Measurements from ENCODE around the gene FPR2.
"Not testable (repeated sequence)": the region's sequence is repeated elsewhere in the genome, so short reads cannot be mapped to it uniquely, and the experiment has no call there.

The FPR2 gene

DNA sequence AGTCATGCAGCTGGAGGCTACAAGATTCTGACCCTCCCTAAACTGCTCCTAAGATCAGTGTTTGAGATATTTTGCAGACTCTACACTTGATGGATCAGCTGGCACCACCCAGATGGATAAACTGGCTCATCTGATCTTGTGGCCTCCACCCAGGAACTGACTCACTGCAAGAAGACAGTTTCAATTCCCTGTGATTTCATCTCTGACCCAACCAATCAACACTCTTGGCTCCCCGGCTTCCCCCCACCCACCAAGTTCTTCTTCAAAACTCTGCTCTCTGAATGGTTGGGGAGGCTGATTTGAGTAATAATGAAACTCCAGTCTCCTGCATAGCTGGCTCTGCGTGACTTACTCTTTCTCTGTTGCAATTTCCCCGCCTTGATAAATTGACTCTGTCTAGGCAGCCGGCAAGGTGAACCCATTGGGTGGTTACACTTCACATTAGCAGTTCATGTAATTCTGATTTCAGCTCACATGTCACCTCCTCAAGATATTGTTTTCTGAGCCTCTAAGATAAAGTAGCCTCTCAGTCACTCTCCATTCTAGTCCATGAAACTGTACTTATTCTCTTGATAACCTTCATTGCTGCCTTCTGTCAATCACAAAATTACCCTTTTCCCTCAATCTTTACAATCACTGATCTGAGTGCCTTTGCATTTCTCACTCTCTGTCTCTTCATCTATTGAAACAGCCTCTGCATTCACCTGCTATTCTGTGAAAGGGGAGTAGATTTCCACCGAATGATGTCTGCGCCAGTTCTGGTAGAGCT is 24.1 kb downstream of the FPR2 start:
- peak in 2 of 5 experiments; percentile 23 to 80 for DNase-seq

DNA sequence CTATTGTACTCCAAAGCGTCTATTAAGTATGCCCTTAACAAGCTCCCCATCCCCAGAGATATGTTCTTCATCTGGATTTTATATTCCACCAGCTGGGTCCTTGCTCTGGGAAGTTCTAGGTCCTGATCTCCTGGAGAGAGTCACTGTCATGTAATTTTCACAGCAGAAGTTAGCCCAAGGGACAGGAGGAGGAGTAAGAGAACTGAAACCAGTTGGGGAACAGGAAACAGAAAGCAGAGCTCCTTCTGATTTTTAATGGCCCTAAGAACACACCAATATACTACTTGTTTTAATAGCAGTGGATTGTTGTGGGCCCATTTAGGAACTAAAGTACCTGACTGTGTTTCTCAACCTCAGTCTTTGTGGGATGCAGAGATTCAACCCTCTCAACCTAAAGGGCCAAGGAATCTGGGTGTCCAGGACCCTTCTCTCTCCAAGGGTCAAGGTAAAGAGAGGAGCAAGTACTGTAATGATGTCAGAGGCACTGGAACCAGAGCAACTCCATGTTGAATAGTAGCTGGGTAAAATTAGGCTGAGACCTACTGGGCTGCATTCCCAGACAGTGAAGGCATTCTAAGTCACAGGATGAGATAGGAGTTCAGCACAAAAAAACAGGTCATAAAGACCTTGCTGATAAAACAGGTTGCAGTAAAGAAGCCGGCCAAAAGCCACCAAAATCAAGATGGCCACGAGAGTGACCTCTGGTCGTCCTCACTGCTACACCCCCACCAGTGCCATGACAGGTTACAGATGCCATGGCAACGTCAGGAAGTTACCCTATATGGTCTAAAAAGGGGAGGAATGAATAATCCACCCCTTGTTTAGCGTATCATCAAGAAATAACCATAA is 25.9 kb downstream of the FPR2 start:
- DNase-seq = no peak

DNA sequence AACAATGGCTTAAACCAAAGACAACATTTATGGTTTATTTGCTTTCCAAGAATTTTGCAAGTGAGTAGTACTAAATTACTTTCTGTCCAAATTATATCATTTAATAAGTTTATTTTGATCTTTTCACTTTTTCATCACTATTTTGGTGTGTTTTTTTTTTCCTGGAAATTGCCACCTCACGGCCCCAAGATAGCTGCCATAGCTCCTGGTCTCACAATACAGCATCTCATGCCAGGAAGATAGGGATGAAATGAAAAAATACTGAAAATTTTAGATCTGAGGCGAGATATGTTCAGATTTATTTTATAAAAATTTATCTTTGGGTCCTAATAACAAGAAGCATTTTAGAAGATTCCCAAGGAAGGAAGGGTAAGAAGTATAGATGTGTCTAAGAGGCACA is 27.0 kb downstream of the FPR2 start:
- no peak for DNase-seq

DNA sequence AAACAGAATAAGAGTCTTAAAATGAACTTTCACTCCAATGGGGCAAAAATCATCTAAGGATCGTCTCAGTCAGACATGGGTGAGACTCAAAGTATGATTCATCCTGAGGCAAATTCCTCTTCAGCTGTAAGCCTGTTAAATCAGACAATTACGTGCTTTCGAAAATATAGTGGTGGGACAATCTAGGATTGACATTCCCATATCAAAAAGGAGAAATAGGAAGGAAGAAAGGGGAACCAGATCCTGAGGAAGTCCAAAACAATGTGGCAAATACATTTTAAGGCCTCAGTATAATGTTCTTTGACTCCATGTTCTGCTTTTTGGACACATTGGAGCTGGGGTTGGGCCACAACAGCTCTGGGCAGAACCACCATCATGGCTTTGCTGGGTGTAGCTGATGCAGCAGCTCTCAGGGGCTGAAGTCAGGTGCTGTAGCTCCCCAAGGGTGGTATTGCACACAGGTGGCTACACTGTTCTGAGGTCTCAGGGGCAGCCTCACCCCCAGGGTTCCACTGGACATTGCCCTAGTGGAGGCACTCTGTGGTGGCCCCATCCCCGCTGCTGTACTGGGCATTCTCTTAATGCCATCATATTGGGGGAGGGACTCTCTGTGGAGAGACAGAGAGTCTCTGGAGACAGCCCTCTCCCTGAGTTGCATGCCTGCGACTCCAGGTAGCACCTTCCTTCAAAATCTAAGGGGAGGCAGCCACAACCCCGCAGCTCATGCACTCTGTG is 28.2 kb downstream of the FPR2 start:
- DNase-seq = no peak

DNA sequence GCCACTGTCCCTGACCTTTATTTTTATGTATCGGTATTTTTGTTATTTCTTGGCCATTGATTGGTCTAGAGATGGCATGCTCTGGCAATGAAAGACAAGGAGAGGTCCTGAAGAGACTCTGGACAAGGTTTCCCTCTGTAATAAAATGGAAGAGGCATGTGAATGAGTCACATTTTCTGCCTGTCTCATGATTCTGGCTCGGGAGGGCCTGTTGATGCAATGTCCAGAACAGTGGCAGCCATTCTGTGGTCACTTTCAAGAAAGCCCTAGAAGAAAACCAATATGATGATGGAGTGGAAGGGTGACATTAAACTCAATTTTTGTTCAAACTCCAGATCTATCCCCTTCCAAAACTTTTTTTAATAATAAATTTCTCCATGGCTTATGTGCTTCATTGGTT is 32.0 kb downstream of the FPR2 start:
- DNase-seq = no peak

DNA sequence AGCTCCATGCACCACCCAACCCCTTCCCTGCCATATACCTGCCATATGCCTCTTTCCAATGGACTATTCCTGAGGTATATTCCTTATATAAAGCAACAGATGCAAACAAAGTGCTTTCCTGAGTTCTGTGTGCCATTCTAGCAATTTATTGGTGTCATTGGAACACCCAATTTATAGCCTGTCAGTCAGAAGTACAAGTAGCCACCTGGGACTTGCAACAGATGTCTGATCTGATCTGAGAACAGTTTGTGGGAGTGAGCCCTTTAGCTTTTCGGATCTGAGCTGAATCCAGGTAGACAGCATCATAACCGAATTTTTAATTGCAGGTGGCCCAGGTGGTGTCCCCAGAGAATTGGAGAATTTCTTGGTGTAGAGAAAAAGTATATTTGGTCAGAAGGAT is 33.0 kb downstream of the FPR2 start:
- DNase-seq = no peak

DNA sequence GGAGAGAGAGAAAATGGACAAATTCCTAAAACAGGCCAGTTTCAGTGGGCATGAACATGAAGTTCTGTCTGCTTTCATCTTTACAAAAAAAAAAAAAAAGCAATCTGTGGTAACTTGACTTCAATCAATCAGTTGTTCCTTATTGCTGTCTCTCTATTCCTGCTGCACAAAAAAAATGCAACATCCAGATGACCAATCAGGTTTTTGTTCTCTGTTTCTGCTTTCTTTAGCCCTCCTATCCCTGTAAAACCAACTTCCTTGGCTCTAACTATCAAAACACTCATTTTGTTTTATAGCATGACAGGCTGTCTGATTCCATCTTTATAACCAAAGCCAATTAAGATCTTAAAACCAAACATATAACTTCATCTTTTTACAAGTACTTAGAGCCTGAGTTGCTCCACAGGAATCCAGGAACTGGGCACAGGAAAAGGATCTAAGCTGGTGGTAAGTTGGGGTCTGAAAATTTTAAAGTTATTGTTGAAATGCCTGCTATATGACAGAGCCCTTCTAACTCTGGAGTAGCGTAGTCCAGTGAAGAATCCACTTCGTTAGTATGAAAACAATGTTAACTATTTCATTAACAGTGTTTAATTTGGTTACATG is 34.0 kb downstream of the FPR2 start, which contains the start of gene FPR3:
TSS of gene FPR3 (plus strand) at position 273 of the 606 bp plus-strand sequence. CDS start 28,592 bp downstream, outside the sequence.
- no peak for DNase-seq

DNA sequence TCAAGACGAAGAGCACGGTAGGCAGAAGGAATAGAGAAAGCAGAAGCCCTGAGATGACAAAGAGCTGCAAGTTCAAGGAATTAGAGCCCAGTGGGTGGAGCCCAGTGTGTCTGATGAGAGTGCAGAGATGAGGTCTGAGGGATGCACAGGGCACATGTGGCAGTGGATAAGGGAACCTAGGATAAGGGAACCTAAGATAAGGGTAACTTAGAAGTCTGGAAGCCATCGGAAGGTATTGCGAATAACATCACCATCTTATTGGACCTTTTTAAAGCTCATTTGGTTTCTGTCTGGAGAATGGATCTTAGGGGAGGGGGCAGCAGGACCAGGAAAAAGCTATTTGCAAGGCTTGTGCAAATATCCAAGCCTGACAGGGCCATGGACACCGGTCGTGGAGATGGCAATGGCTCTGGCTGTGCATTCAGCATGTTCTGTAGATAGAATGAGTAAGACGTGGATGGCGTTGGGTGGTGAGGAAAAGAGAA is 35.3 kb downstream of the FPR2 start:
- DNase-seq = no peak

DNA sequence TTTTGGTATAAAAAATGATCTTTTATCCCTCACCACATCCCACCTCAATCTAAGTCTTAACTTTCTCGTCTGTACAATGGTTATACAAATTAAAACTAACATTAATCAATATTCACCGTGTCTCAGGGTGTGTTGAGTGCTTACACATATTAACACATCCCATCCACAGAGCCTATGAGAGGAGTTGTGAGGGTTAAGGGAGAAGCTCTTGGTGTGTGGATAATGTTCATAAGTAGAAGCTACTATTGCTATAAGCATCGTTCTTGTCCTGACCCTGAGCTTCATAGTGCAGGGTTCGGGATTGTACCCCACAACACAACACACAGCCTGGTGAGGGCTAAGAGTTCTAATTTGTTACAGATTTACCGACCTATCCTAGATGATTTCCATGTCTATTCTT is 36.5 kb downstream of the FPR2 start:
- no peak for DNase-seq

DNA sequence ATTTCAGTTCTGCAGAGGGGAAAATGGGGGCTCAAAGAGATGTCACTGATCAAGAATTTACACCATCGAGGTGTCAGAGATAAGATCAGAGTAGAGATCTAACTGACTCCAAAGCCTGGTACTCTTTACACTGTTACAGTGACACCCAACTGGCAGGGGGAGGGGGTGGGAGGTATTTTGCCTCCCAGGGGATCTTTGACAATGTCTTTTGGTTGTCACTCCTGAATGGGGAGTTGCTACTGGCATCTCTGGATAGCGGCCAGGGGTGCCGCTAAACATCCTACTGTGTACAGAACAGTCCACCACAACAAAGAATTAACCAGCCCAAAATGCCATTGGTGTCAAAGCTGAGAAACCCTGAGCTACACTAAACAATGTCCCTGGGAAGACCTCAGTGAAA is 37.1 kb downstream of the FPR2 start:
- no peak for DNase-seq

DNA sequence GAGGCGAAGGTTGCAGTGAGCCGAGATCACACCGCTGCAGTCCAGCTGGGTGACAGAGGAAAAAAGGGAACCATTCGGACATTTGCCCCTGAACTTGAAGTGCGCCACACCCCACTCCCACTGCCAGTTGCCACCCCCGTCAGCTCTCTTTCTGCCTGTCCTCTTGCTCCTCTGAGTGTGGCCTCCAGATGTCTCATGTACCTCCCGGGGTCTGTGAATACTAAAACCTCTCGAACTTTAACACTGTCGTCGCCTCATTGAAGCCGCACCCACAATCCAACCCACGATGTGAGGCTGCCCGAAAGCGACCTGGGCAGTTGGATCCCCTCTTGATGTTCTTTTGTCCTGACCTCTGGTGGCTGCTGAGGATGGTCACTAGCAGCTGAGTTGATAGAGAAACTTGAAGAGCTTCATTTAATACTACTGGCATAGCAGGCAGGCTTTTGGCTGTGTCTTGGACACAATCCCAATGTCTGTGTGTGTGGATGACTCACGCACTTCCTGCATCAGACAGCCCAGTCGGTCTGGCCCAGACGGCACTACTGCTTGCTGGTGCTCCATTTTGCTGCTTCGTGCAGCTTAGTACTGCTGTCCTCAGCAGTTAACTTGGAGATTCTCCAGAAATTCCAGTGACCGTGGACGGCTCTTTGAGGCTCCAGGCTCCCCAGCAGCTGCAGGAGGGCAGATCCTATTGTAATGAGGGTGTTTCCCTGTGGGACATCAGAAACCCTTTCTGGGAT is 38.2 kb downstream of the FPR2 start:
- no peak for DNase-seq

DNA sequence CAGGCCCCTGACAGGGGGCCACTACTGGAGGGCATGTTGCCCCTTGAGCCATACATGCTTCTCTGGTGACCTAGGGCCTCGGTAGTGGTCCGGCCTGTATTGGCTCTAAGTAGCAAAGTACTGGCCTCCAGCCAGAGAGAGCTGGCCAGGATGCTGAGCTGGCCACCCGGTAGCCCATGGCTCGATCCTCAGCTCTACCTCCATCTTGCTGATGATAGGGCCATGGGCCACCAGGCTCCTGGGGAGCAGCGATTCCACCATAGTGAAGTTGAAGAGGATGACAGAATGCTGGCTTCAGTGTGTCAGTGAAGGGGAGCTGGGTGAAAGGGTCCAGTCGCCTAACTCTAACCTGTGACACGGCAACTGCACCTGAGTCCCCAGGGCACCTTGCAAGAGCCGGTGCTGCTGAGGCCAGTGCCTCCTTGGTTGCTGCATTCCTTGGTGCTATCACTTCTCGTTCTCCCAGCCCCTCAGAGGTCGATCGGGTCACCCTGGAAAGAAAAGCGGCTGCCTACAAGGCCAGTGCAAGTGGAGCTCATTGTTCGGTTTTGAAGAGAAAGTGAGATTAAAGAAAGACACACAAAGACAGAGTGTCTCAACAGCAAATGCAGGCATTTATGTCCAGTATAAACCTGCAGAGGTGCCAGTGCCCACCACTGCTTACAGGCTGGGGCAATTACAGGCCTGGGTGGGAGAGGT is 38.9 kb downstream of the FPR2 start:
- no peak for DNase-seq

DNA sequence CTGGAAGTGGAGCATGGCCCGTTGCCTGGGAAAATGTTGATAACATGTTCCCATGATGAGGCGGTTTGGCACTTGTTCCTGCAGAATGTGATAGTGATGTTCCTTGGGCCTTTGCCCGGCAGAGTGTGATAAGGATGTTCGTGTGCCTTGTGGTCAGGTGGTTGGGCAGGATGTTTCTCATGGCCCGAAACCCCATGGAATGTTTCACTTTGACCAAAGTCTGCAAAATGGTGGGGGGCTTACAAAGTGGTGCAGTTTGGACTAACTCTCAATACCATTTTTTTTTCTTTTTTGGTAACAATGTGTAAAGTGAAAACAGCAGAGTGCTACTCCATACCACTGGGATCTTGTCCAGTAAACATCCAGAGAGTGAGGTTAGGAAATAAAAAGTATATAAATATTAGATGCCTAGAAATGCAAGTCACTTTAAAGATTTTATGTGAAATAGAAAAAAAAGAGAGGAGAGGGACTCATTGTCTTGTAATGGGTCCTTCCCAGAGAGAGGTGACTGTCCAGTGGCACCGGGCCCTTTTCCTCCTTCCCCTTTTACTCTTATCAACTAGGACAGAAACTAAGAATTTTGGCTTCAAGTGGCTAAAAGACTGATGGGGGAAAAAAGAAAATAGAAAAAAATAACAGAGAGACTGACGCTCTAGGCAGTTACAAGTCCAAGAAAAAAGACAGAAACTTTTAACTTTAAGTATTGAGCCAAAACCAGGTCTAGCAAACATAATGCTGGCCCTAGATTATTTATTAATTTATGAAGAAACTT is 39.7 kb downstream of the FPR2 start:
- DNase-seq = no peak

DNA sequence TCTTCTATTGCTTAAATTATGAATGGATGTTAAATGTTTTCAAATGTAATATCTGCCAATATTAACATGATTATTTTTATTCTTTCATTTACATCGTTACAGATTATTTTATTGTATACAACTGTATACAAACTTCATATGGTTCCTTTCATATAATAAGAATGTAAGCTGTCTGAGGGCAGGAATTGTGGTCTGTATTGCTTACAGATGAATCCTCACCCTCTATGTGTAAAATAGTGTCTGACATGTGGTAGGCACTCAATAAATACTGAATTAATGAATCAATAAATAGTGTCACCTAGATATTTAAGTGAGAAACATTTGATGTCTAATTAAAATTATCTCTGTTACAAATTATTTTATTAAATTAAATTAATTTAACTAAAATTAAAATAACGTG is 41.8 kb downstream of the FPR2 start:
- DNase-seq = no peak

DNA sequence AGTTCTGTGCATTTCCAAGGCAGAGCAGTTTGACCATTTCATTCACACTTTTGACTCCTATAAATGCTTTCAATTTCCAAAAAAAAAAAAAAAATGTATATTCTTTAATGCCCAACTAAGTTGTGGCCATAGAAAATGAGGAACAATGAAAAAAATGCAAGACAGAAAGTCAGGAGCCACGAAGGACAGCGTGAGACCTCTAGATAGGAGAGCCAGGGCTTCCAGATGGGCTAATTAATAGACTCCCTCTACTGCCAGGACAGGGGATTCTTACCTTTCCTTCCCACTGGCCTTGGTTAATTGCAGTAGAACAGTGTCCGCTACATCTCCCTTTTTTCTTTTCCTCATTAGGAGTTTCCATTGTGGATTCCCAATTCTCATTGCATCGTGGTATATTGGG is 42.5 kb downstream of the FPR2 start:
- DNase-seq = no peak

DNA sequence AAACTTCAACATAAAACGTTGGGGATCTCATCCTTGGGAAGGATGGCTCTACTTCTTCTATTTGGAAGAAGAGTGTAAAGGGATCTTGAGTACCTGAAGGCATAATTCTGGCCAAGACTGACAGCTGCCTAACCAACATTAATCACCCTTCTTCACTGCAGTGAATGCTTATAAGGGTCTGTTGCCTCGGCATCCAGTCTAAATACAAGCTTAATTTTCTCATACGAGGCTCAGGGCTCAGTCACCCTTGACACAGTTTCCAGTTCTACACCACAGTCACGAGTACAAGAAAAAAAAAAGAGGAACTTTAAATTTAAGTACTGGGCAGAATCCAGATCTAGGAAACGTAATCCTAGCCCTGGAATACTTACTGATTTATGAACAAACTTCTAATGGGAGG is 43.0 kb downstream of the FPR2 start:
- DNase-seq = no peak

DNA sequence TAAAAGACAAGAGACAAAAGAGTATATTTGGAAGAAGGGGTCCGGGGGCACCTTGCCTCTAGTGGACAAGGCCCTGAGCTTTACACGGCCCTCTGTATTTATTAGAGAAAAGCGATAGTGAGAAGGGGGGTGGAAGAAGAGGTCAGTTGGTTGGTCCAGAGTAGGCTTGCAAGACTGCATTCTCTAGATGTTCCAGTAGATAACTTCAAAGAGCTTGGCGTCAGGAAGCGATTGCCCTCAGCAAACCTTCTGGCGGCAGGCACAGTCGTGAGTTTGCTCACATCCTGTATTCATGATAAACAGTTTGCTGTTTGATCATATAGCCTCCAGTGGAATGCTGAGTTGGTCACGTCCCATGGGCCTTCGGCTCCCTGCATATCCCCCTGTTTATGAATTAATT is 43.8 kb downstream of the FPR2 start:
- DNase-seq = not testable (repeated sequence)

DNA sequence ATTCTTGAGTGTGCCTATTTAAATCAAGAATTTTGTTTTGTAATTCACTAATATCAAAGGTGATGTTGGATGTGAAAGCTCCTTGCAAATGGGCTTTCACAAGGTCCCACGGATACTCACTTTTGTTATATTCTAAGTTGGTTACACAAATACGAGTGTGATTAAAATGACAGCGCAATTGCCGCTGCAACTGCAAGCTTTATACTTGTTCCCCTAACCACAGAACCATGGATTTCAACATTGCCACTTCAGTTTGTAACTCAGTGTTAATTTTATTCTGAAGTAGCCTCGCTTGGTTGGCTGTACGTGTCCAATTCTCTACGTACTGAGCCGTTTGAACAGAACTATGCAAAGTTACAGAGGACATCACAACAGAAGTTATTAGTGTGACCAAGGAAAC is 44.4 kb downstream of the FPR2 start:
- not testable (repeated sequence) for DNase-seq

DNA sequence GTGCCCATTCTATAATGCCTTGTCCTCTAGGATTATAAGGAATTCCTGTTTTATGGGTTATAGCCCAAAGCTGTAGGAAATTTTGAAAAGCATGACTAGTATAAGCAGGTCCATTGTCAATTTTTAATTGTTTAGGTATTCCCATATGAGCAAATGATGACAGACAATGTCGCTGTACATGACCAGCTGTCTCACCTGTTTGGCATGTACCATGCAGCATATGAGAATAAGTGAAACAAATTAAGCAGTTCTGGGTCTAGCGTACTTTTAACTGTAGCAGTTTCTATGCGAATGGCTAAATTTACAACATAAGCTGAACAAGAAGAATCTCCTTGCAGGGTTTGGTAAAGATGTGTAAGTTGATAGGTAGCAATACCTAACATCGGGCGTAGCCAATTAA is 45.6 kb downstream of the FPR2 start:
- DNase-seq = not testable (repeated sequence)

DNA sequence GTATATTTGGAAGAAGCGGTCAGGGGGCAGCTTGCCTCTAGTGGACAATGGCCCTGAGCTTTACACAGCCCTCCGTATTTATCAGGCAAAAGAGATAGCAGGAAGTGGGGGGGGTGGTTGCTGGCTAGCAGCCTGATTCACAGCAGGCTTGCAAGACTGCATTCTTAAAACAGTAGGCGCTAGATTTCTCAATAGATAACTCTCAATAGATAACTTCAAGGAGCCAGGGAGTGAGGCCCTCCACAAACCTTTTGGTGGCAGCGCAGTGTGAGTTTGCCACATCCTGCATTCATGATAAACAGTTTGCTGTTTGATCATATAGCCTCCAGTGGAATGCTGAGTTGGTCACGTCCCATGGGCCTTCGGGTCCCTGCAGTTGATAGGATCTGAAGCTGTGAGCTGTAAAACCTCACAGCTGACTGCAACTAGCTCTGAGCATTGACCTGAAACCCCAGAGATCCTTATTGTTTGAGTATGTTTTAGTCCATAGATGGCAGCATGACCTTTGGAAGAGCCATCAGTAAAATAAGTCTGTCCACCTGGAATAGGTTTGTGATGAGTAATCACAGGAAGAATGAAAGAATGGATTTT is 46.2 kb downstream of the FPR2 start:
- DNase-seq = peak in 1 of 5 experiments; percentile 52

Data from T-helper 2 cell (primary cell).